A673 (cell line): Measurements from ENCODE around the gene FAM210A. TPM values are rescaled to one million over a fixed set of nuclear protein-coding genes. Genes with fewer than 3 reads are reported as not detected.

Experiments used
- BruUV-seq: library from RNA; stranded (reverse); fragments of 400-500 nt; replicated peaks from 2 replicates; lab custom pipeline; 2021; lab: Mats Ljungman, UMichigan
- CTCF ChIA-PET: fragments of 300-600 bp; sonication (Branson Sonifier 250); formaldehyde crosslinking; loops from one replicate; lab custom pipeline; 2022; ENCODE audit warnings: antibody characterized with exemption; lab: Charles Lee
- POLR2A ChIA-PET: fragments of 300-600 bp; sonication (Branson Sonifier 250); formaldehyde crosslinking; loops from one replicate; lab custom pipeline; 2022; ENCODE audit warnings: antibody characterized with exemption; ENCODE audit not compliant: low non-redundant PET; lab: Charles Lee
- DNase-seq: peaks from one replicate; pipeline ENCODE4 v3.0.0-alpha.2; 2015; ENCODE audit warnings: low spot score
- H3K27ac ChIP-seq: fragments of 200-600 bp; sonication (generic); 2 replicates; pipeline ENCODE4 v1.5.1; 2016; ENCODE audit warnings: mixed run types, low read depth, mild to moderate bottlenecking, mixed read lengths, antibody characterized with exemption, low read length; ENCODE audit not compliant: poor library complexity, severe bottlenecking
- H3K27me3 ChIP-seq: fragments of 200-600 bp; sonication (generic); replicated peaks from 2 replicates; pipeline ENCODE4 v1.6.1; 2017; ENCODE audit warnings: mixed run types, low read depth, mild to moderate bottlenecking, mixed read lengths, antibody characterized with exemption, low read length; ENCODE audit not compliant: insufficient read depth, poor library complexity
- H3K36me3 ChIP-seq: fragments of 200-600 bp; sonication (generic); 2 replicates; pipeline ENCODE4 v1.6.1; 2016; ENCODE audit warnings: mixed run types, mild to moderate bottlenecking, mixed read lengths, antibody characterized with exemption, low read length; ENCODE audit not compliant: insufficient read depth, poor library complexity, severe bottlenecking
- H3K4me1 ChIP-seq: fragments of 200-600 bp; sonication (generic); 2 replicates; pipeline ENCODE4 v1.6.1; 2017; ENCODE audit warnings: mixed run types, mild to moderate bottlenecking, mixed read lengths, antibody characterized with exemption, low read length; ENCODE audit not compliant: insufficient read depth, poor library complexity, severe bottlenecking
- H3K4me3 ChIP-seq: fragments of 200-600 bp; sonication (generic); 2 replicates; pipeline ENCODE4 v1.5.1; 2016; ENCODE audit warnings: low read depth, mixed run types, mild to moderate bottlenecking, mixed read lengths, low read length; ENCODE audit not compliant: poor library complexity, severe bottlenecking
- H3K9me3 ChIP-seq: fragments of 200-600 bp; sonication (generic); 2 replicates; pipeline ENCODE4 v1.6.1; 2016; ENCODE audit warnings: mixed run types, low read depth, mild to moderate bottlenecking, mixed read lengths, antibody characterized with exemption, low read length; ENCODE audit not compliant: poor library complexity, severe bottlenecking
- EZH2 ChIP-seq: fragments of 200-600 bp; sonication (generic); IDR thresholded peaks from 2 replicates; pipeline ENCODE4 v1.6.1; 2017; ENCODE audit warnings: borderline replicate concordance, low read depth, mild to moderate bottlenecking, mixed read lengths, antibody characterized with exemption, low read length; ENCODE audit not compliant: poor library complexity, severe bottlenecking
- intact Hi-C: fragments of 100-400 bp; cut with micrococcal nuclease; formaldehyde crosslinking; loops from one replicate; pipeline ENCODE4 v1.10.0; 2022; ENCODE audit not compliant: unreplicated experiment
- total RNA-seq: library from RNA; stranded (reverse); gene quantifications from 2 replicates; pipeline ENCODE4 v1.2.3, GENCODE V29; 2021
- TF ChIP-seq, protein P1 (sequence below): fragments of 300-800, 200-600 bp; sonication (generic); conservative IDR thresholded peaks from 2 replicates; pipeline ENCODE4 v1.5.1; 2017; ENCODE audit warnings: low read depth, mild to moderate bottlenecking, antibody characterized with exemption, low read length, moderate library complexity, mixed read lengths

Gene FAM210A
- total RNA-seq, 1 experiment from 2014 or later: 18.6 TPM

DNA sequence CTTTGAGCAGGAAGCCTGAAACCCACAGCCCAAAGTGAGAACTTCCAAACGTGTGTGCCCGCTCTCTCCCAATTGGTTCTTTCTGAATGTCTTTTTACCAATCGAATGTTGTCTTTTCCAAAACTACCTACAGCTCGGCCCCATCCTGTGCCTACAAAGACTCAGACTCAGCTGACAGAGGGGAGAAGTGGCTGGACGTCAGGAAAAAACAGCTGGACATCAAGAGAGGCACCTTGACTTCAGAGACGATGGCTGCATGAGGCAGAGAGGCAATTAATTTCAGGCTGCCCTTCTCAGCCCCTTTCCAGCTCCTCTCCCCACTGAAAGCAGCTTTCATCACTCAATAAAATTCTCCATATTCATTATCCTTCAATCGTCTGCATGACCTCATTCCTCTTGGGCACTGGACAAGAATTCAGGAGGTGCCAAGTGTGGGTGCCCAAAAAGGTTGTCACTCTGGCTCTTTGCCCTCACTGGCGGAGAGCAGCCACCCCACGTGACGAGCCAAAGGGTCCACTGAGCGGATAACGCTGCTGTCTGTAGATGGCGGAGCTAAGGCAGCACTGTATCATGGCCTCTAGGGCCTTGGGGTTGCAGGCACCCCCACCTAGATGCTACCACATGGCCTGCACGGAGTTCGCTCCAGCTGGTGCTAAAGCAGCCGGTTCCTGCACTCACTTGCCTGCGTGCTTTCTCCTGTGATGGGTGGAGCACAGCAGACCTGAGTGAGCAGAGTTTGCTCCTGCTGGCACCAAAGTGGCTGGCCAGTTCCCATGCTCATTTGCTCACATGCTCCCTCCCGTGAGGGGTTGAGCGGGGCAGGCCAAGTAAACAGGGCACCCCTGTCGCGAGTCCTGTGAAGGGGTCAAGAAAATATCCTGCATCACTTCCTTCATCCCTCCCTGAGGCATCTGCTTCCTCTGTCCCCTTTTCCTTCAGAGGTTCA is 37.9 kb downstream of the FAM210A start:
- no peak overlapping the region for H3K27ac ChIP-seq
- H3K4me3 ChIP-seq: no peak overlapping the region
- H3K36me3 ChIP-seq: no peaks in the 10 kb centered on the region
- CTCF ChIA-PET: no interaction called here
- H3K4me1 ChIP-seq: no peaks in the 10 kb centered on the region
- BruUV-seq: no TSS peak
- POLR2A ChIA-PET: no interaction called here
- no peak for DNase-seq
- TF ChIP-seq, protein P1, sequence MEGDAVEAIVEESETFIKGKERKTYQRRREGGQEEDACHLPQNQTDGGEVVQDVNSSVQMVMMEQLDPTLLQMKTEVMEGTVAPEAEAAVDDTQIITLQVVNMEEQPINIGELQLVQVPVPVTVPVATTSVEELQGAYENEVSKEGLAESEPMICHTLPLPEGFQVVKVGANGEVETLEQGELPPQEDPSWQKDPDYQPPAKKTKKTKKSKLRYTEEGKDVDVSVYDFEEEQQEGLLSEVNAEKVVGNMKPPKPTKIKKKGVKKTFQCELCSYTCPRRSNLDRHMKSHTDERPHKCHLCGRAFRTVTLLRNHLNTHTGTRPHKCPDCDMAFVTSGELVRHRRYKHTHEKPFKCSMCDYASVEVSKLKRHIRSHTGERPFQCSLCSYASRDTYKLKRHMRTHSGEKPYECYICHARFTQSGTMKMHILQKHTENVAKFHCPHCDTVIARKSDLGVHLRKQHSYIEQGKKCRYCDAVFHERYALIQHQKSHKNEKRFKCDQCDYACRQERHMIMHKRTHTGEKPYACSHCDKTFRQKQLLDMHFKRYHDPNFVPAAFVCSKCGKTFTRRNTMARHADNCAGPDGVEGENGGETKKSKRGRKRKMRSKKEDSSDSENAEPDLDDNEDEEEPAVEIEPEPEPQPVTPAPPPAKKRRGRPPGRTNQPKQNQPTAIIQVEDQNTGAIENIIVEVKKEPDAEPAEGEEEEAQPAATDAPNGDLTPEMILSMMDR: no peak
- TF ChIP-seq EZH2: no peak
- no peaks in the 10 kb centered on the region for H3K27me3 ChIP-seq
- no peaks in the 10 kb centered on the region for H3K9me3 ChIP-seq
- intact Hi-C loops: no loop called here

DNA sequence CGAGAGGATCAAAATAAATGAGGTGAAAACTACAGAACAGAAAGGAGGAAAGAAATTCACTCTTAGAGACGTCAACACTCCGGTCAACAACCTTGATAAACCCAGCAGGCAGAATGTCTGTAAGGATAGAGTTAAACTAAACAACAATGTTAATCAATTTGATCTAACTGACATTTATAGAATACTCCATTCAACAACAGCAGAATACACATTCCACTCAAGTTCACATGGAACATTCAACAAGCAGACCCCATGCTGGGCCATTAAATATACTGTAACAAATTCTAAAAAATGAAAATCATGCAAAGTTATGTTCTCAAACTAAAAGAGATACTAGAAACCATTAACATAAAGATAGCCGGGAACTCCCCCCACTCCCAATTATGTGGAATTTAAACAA is 41.8 kb downstream of the FAM210A start:
- Histone ChIP-seq H3K9me3 (no peaks in the 10 kb centered on the region), H3K36me3 (no peaks in the 10 kb centered on the region), H3K27ac (no peak overlapping the region), H3K4me3 (no peak overlapping the region), H3K27me3 (no peaks in the 10 kb centered on the region), H3K4me1 (no peaks in the 10 kb centered on the region)
- intact Hi-C loops: no loop called here
- no peak for DNase-seq
- TF ChIP-seq, protein P1: no peak
- no peak for TF ChIP-seq EZH2
- ChIA-PET CTCF (no interaction called here), POLR2A (no interaction called here)
- BruUV-seq: no TSS peak

DNA sequence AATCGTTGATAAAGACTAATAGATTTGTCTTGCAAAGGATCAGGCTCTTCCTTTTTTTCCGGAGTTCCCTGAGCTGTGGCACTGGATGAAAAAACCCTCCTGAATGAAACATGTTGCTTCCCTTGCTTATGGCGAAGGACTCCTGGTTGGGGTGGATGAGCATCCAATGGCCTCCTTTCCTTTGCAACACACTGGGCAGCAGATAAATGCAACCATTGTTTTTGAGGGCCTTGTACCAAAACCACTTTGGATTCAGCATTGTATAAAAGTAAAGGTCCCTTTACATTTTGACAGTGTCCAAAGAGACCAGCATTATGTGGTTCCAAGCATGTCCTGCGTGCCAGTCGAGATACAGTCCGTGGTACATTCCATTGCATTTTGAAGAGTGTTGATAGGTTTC is 44.7 kb downstream of the FAM210A start:
- H3K4me1 ChIP-seq: no peaks in the 10 kb centered on the region
- POLR2A ChIA-PET: no interaction called here
- no TSS peak for BruUV-seq
- H3K27ac ChIP-seq: no peak overlapping the region
- no peak for DNase-seq
- no peaks in the 10 kb centered on the region for H3K27me3 ChIP-seq
- no peaks in the 10 kb centered on the region for H3K36me3 ChIP-seq
- H3K9me3 ChIP-seq: peaks cover 13% of the 10 kb centered on the region
- no peak for TF ChIP-seq EZH2
- TF ChIP-seq, protein P1: no peak
- CTCF ChIA-PET: no interaction called here
- no peak overlapping the region for H3K4me3 ChIP-seq
- intact Hi-C loops: no loop called here
